Upper lobe of right lung (tissue), 1 donor: ENCODE measurements around the gene ZFP57. TPM values are rescaled to one million over a fixed set of nuclear protein-coding genes. Genes with fewer than 3 reads are reported as not detected.
"Not testable (repeated sequence)": the region's sequence is repeated elsewhere in the genome, so short reads cannot be mapped to it uniquely, and the experiment has no call there.

ENCODE experiments used
- ATAC-seq: fragments of 200-7000 bp; cut with Tn5 transposase; one replicate; pipeline ENCODE4 v1.9.1; 2020; ENCODE audit warnings: mild to moderate bottlenecking, moderate library complexity
- DNase-seq: peaks from one replicate; pipeline ENCODE4 v3.0.0-alpha.2; 2020
- H3K27ac ChIP-seq: fragments of 200-600 bp; one replicate; pipeline ENCODE4 v1.8.0; 2022
- H3K27me3 ChIP-seq: fragments of 200-600 bp; one replicate; pipeline ENCODE4 v1.8.0; 2022; ENCODE audit warnings: mild to moderate bottlenecking
- H3K36me3 ChIP-seq: fragments of 200-600 bp; one replicate; pipeline ENCODE4 v1.8.0; 2022
- H3K4me1 ChIP-seq: fragments of 200-600 bp; one replicate; pipeline ENCODE4 v1.8.0; 2022
- H3K4me3 ChIP-seq: fragments of 200-600 bp; one replicate; pipeline ENCODE4 v1.8.0; 2022; ENCODE audit warnings: mild to moderate bottlenecking
- H3K9me3 ChIP-seq: fragments of 200-600 bp; one replicate; pipeline ENCODE4 v1.8.0; 2022
- CTCF ChIP-seq: fragments of 200-600 bp; IDR thresholded peaks from one replicate; pipeline ENCODE4 v1.8.0; 2022; ENCODE audit warnings: antibody characterized with exemption
- intact Hi-C: fragments of 100-400 bp; cut with DNase I; formaldehyde crosslinking; loops from one replicate; pipeline ENCODE4 v1.11.0; 2022
- total RNA-seq: library from RNA; stranded (reverse); fragmentation: NEBNext Ultra II Directional; extraction: Animal tissue kit (Norgen Biotek cat#: 25700); gene quantifications from one replicate; pipeline ENCODE4 v1.2.1, GENCODE V29; 2021
- donor health status: DM: no; HTN: yes; CAD: no; lungs with severe emphysema.

Gene ZFP57
- total RNA-seq, 1 donor from 2014 or later: not detected

DNA sequence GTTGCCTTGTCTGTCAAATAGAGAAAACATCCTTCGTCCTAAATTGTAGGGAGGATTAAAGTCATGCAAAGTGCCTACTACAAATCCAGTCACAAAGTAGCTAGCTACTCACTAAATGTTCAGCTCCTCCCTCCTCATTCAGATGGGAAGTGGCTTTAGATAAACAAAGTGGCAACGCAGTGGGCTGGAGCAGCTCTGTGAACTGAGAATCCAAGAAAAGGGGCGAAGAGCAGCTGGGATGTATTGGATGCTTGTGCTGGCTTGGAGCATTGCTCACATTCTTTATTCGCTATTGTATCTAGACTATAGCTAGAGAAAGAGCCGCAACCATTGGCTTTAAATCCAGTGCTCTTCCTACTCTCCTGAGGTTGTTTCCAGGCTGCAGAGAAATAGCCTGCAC, 13.8 kb downstream of the ZFP57 start:
- Histone ChIP-seq H3K4me1 (no peaks in the 10 kb centered on the region), H3K27me3 (peaks cover 42% of the 10 kb centered on the region), H3K36me3 (no peaks in the 10 kb centered on the region), H3K9me3 (no peaks in the 10 kb centered on the region), H3K27ac (no peak overlapping the region), H3K4me3 (no peak overlapping the region)
- intact Hi-C loops: no loop called here
- no peak for DNase-seq
- TF ChIP-seq CTCF: no peak
- no peak for ATAC-seq

- Histone ChIP-seq H3K9me3 (no peaks in the 10 kb centered on the region), H3K4me1 (no peaks in the 10 kb centered on the region), H3K27ac (no peak overlapping the region), H3K4me3 (no peak overlapping the region), H3K27me3 (peaks cover 46% of the 10 kb centered on the region), H3K36me3 (no peaks in the 10 kb centered on the region)
- intact Hi-C loops: no loop called here
- no peak for TF ChIP-seq CTCF
- ATAC-seq: no peak
- DNase-seq: no peak
Observed at GRCh38 chr6:29666826-29667130, 14.2 kb downstream of the ZFP57 start.

DNA sequence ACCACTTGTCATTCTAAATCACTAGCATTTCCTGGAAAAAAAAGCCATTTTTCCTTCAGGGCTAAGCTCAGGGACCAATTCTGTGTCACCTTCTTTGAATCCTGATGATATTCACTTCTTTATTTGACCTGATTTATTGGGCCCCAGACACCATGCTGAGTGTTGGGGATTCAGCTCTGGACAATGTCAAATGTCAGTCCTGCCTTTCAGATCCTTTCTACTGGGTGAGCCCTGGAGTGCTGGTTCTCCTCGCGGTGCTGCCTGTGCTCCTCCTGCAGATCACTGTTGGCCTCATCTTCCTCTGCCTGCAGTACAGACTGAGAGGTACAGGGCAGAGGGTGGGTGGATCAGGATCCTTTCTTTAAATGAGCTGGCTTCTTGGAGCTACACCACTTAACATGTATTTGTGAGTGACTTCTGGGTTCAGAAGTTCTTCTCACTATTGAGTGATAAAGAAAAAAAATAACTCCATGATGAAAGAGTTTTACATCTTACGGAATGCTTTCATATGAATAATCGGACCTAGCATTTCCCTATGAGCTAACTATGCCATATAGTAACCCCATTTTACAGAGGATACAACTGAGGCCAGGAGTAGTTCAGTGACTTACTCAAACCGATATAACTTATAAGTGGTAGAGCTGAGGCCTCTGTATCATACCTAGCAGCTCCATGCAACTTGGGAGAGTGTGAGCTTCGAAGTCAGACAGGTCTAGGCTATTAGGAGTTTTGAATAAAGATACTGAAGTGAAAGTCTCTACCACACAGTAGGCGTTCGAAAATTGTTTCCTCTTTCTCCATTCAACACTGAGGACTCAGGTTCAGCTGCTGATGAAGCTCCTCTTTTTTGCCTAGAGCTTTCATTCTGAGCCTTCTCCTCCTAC, 14.8 kb downstream of the ZFP57 start:
- Histone ChIP-seq H3K36me3 (no peaks in the 10 kb centered on the region), H3K27ac (no peak overlapping the region), H3K4me1 (no peaks in the 10 kb centered on the region), H3K27me3 (peaks cover 46% of the 10 kb centered on the region), H3K9me3 (no peaks in the 10 kb centered on the region), H3K4me3 (no peak overlapping the region)
- DNase-seq: no peak
- no peak for TF ChIP-seq CTCF
- peak; percentile 32 for ATAC-seq
- intact Hi-C loops: no loop called here

GRCh38 chr6:29663300-29664042, 17.5 kb downstream of the ZFP57 start:
- Histone ChIP-seq H3K27ac (no peak overlapping the region), H3K4me1 (no peaks in the 10 kb centered on the region), H3K27me3 (peaks cover 37% of the 10 kb centered on the region), H3K4me3 (no peak overlapping the region), H3K9me3 (no peaks in the 10 kb centered on the region), H3K36me3 (no peaks in the 10 kb centered on the region)
- DNase-seq (no peak), ATAC-seq (no peak)
- intact Hi-C loops: no loop called here
- no peak for TF ChIP-seq CTCF

- H3K36me3 ChIP-seq, H3K27ac ChIP-seq, H3K4me3 ChIP-seq, DNase-seq, H3K9me3 ChIP-seq, H3K4me1 ChIP-seq, ATAC-seq, intact Hi-C loops: not testable (repeated sequence)
- peaks cover 46% of the 10 kb centered on the region for H3K27me3 ChIP-seq
Observed at GRCh38 chr6:29661502-29662141, 19.3 kb downstream of the ZFP57 start.

DNA sequence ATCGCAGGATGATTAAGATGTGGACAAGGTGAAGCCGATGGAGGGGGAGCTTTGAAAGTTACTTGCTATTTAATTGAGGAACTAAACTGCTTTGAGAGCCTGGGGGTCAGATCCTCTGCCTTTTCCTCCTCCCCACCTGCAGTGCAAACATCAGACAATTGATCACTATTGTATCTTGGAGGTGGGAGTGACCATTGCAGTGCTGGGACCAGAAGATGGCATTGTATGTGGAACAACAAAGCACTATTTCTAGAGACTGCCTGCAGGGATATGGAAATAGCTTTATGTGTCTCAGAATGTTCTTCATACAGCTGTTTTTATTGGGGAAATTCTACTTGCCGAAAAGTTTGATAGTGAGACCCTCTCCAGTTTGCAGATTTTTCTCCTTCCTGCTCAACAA, 19.9 kb downstream of the ZFP57 start:
- no peak overlapping the region for H3K27ac ChIP-seq
- intact Hi-C loops: no loop called here
- H3K4me3 ChIP-seq: no peak overlapping the region
- no peaks in the 10 kb centered on the region for H3K36me3 ChIP-seq
- no peak for TF ChIP-seq CTCF
- peaks cover 46% of the 10 kb centered on the region for H3K27me3 ChIP-seq
- no peaks in the 10 kb centered on the region for H3K9me3 ChIP-seq
- no peak for DNase-seq
- ATAC-seq: no peak
- no peaks in the 10 kb centered on the region for H3K4me1 ChIP-seq
